GM12875 (cell line): ENCODE data around the gene FANK1.
"Not testable (repeated sequence)": the region's sequence is repeated elsewhere in the genome, so short reads cannot be mapped to it uniquely, and the experiment has no call there.

Source experiments
- H3K4me3 ChIP-seq: one replicate; pipeline ENCODE4 v1.5.1; 2011; ENCODE audit warnings: low read depth, low read length, control low read depth
- TF ChIP-seq, protein P1 (sequence below): IDR thresholded peaks from 2 replicates; pipeline ENCODE4 v1.5.1; 2011; ENCODE audit warnings: low read depth, mild to moderate bottlenecking, control low read depth, inconsistent platforms, low read length, moderate library complexity, borderline replicate concordance; ENCODE audit not compliant: insufficient read depth

Gene FANK1

DNA sequence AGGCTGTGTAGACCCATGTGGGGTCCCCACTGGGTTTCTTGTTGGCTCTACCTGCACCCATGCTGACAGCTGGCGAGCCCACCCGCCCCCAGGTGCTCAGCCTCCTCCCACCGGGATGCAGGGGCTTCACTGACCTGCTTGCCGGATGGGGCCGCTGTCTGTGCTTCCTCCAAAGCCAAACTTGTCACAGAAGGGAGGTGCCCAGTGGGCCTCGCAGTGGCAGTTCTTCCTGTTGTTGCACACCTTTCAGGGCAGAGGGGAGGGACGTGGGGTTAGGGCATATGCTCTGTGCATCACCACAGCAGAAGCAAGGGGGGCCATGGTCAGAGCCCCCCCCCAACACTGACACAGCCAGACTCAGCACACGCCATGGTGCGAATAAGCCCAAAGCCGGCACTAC, 146.5 kb downstream of the FANK1 start:
- TF ChIP-seq, protein P1, sequence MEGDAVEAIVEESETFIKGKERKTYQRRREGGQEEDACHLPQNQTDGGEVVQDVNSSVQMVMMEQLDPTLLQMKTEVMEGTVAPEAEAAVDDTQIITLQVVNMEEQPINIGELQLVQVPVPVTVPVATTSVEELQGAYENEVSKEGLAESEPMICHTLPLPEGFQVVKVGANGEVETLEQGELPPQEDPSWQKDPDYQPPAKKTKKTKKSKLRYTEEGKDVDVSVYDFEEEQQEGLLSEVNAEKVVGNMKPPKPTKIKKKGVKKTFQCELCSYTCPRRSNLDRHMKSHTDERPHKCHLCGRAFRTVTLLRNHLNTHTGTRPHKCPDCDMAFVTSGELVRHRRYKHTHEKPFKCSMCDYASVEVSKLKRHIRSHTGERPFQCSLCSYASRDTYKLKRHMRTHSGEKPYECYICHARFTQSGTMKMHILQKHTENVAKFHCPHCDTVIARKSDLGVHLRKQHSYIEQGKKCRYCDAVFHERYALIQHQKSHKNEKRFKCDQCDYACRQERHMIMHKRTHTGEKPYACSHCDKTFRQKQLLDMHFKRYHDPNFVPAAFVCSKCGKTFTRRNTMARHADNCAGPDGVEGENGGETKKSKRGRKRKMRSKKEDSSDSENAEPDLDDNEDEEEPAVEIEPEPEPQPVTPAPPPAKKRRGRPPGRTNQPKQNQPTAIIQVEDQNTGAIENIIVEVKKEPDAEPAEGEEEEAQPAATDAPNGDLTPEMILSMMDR, result no peak
- no peak overlapping the region for H3K4me3 ChIP-seq

DNA sequence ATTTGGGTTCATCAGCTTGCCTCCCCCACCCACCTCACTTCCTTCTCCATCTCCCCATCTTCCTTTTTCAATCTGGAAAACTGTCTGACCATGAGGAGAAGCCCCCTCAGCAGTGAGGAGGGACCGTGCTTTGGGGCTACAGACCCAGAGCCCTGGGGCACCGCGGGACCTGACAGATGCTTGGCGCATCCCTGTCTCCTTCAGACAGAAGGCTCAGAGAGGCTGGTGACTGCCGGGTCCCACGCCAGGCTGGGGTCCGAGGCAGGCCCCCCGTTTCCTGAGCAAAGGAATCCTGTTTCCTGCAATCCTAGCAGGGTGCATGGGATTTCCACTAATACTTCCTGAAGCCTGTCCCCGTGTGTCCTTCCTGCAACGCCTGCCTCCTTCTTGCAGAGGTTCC, 147.0 kb downstream of the FANK1 start:
- TF ChIP-seq, protein P1, result no peak
- H3K4me3 ChIP-seq, result no peak overlapping the region

DNA sequence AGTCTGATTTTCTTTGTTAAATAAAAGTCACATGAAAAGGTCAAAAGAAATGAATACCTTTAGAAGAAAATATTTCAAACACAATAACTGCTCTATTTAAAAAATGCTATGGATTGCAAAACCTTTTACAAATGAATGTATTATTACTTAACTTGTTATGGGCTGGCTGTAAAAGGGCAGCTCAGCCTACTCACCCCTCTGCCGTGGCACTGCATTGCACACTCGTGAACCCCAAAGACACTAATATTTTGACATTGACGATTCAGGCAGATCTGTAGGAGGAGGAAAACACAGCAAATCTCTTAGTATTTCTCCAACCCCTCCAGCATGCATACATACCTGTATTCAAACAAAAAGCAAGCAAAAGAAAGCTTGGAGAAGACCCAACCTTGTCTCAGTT, 149.5 kb downstream of the FANK1 start:
- no peak overlapping the region for H3K4me3 ChIP-seq
- TF ChIP-seq, protein P1, result no peak

DNA sequence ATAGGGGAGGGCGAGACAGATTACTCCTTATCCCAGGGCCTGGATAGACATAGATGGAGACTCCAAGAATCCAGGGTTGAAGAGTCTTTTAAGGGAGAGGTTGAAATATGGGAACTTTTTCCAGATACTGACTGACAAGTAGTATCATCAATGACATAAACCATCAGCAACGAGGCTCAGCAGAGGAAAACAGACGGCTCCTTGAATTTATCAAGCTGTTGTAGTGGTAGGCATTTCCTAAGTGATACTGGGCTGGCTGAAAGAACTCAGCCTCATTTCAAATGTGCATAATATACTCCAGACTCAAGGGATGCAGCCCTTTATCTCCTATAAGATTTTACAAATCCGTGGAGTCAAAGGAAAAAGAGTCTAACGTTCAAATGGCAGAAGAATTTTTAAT, 150.5 kb downstream of the FANK1 start:
- TF ChIP-seq, protein P1, result no peak

DNA sequence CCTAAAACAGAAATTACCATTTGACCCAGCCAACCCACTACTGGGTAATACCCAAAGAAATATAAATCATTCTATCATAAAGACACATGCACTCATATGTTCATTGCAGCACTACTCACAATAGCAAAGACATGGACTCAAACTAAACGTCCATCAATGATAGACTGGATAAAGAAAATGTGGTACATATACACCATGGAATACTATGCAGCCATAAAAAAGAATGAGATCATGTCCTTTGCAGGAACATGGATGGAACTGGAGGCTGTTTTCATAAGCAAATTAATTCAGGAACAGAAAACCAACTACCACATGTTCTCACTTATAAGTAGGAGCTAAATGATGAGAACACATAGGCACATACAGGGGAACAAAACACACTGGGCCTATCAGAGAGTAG, 151.4 kb downstream of the FANK1 start:
- H3K4me3 ChIP-seq, result not testable (repeated sequence)

More for the DNA sequence above, 150.5 kb downstream of the FANK1 start:
- no peak overlapping the region for H3K4me3 ChIP-seq

DNA sequence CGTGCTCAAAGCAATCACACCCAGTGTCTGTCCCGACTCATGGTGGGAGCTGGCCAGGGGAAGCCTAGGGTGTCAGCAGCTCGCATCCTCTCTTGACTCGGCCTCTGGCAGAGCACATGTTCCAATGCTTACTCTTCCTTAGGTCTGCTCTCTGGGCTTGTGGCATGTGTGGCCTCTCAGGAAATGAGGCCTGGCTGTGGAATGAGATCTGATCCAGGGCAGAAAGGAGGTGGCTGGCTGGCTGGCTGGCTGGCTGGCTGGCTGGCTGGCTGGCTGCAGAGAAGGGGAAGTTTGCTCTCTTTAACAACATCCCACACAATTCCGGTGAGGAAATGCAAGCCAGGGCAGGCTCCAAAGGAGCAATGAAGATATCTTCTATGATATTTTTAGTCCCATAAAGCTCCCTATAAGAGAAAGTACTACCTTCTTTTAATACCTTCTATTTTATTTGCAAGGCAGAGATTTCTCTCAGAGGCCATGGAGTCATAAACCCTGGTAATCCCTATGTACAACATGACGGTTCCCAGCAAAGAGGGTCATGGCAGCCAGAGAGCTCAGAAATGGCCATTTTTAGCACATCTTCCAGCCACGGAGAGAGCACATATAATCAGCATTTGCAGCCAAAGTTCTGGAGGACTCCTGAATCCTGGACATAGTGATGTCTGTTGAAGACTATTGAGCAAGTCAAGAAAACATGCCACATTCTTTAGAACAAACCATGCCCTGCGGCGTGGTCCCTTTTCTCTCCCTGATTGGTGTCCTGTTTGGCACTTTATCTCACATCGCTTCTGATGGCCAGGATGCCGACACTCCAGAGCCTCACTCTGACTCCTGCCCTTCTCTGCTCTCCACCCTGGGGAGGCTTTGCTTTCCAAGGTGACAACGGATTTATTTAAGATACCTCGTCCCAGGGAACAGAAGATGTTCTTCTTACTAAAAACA, 153.7 kb downstream of the FANK1 start:
- H3K4me3 ChIP-seq, result no peak overlapping the region
- TF ChIP-seq, protein P1, result no peak

DNA sequence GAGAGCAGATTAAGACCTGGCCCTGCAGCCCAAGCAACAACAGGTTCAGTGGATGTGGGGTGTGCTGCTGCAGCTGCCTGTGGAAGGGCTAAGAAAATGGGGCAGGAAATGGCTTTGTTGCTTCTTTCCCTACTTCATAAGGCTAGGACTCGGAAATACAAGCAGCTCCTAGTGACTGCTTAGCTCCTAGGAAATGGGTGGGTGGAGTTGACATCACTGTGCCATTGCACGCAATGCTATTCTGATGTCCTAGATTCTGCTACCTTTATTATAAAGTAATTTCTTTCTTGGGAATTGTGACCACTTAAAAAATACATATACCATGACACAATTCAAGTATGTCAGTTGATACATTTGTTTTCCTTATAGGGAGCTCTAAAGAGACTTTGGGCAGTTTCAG, 155.8 kb downstream of the FANK1 start:
- H3K4me3 ChIP-seq, result no peak overlapping the region
- TF ChIP-seq, protein P1, result no peak

DNA sequence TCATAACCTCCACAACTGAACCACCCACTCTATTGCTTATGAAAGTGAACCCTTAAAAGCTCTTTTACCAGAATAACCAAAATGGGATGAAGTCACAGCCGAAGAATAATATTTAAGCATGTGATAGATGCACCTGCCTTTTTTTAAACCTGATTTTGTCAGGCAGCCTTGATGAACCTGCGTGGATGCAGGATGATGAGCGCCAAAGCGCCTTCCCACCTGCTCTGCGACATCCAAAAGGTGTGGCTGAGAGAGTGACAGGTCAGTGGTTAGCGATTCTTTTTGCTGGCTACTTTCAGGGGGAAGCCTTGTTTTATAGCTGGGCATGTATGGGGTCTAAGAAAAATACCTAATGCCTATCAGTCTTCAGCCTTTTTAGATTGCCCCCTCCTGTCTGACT, 157.8 kb downstream of the FANK1 start:
- H3K4me3 ChIP-seq, result no peak overlapping the region
- TF ChIP-seq, protein P1, result no peak
